SKM-1 (cell line): ENCODE results near the gene TNFAIP1.

ENCODE experiments used
- DNase-seq: peaks from one replicate; lab custom pipeline; 2025; ENCODE audit not compliant: unreplicated experiment; lab: John Stamatoyannopoulos, UW

Gene TNFAIP1

GRCh38 chr17:28345419-28346198 lies 10.0 kb downstream of the TNFAIP1 start:
- no peak for DNase-seq

GRCh38 chr17:28346199-28346580 lies 10.6 kb downstream of the TNFAIP1 start:
- no peak for DNase-seq

- DNase-seq, result no peak
Measured at GRCh38 chr17:28346746-28347246, 11.2 kb downstream of the TNFAIP1 start.

DNA sequence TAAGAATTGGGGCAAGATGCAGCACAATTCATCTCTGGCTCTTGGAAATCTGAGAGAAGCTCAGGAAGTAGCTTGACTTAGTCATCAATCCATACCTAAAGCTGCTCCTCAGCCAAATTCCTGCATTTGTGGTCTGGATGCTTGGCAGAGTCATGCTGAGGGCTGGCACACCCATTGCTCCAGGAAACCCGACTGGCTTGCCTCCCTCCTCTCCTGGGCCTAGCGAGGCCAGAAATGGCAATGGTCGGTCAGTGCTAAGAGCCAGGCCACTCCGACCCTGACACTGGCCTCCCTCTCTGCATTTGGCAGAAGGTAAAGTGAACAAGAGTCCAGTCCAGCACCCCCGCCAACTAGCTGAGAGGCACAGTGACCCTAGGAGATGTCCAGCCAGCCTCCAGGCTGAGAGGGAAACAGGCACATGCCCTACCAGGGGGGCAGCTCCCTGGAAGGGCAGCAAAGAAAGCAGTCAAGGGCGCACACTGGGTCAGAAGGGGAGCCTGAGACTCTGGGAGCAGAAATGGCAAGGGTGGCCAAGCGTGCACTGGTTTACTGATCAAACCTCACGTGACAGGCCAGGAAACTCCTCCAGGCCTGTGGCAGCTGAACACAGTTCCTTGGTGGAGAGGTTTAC lies 11.8 kb downstream of the TNFAIP1 start:
- no peak for DNase-seq

DNA sequence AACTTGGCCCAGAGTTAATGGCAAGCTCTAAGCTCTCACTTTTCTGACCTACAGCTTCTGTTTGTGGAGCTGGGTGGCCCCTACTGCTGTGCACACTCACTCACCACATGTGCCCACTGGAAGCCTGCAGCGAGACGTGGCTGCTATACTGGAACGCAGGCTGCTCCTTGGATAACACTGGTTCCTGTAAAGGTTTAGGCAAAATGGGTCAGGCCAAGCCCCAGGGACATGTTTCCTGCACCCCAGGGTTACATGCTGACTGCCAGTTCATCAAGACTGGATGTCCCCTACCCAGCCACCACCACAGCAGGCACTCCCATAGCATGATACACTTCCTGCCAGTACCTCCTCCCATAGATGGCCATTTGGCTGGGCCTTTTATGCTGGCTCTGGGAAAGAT lies 13.4 kb downstream of the TNFAIP1 start:
- no peak for DNase-seq

- DNase-seq, result no peak
Measured at GRCh38 chr17:28350271-28350670, 14.7 kb downstream of the TNFAIP1 start.

GRCh38 chr17:28357061-28357900 lies 21.7 kb downstream of the TNFAIP1 start, which contains the start of gene POLDIP2:
TSS of gene POLDIP2 (minus strand) at chr17:28357527. CDS start at chr17:28357448, 79 bp downstream.
- peak; percentile 91 for DNase-seq

GRCh38 chr17:28357901-28358197 lies 22.3 kb downstream of the TNFAIP1 start:
- no peak for DNase-seq

DNA sequence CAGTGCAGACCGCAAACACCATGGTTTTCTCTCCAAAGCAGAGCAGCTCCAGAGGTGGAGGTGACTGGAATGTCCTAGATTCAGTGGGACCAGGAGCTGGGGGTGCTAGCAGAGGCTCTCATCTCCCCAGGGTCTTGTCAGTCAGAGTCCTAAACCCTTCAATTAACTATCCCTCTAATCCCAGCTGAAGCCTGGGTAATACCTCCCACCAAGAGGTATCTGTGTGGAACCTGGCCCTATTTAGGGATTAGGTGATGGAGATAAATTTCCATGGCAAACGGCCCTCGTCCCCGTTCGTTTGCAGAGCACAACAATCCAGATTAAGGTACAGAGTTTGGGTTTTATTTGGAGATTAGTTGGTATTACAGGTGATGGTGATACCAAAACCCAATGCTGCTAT lies 27.6 kb downstream of the TNFAIP1 start:
- DNase-seq, result no peak

DNA sequence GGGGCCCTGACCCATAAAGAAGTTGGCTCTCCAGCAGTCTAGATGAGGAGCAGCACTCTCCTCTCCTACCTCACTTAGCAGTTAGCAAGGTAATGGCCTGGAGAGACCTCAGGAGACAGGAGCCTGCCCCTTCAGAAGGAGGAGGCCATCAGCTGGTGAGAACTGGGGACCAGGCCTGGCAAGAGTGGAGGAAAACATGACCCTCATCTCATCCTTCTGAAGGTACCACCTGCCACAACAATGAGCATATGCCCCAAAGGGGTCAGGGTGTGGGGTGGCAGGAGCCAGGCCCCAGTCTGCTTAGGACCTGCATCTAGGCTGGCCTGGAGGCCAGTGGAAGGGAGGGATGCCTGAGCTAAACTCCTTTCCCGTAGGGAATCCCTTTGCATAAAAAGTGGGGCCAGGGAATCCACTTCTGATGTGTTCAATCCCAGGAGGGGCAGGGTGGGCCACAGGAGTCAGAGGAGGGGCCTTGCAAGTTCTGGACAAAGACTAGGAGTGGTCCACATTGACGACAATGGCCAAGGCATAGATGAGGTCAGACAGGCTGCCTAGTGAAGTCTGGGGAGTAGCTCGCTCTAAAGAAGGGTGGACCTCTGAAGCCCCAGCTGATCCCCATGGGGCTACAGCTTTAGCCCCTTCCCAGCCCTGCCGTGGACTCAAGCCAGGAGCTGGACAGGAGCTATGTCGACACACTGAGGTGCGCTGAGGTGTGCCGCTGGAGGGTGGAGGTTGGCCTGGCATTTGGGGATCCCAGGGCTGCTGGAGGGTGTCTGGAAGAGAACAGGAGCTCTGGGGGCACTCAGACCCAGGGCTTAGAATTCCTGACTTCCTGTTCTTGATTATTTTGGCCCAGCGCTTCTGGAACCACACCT lies 28.5 kb downstream of the TNFAIP1 start:
- no peak for DNase-seq

DNA sequence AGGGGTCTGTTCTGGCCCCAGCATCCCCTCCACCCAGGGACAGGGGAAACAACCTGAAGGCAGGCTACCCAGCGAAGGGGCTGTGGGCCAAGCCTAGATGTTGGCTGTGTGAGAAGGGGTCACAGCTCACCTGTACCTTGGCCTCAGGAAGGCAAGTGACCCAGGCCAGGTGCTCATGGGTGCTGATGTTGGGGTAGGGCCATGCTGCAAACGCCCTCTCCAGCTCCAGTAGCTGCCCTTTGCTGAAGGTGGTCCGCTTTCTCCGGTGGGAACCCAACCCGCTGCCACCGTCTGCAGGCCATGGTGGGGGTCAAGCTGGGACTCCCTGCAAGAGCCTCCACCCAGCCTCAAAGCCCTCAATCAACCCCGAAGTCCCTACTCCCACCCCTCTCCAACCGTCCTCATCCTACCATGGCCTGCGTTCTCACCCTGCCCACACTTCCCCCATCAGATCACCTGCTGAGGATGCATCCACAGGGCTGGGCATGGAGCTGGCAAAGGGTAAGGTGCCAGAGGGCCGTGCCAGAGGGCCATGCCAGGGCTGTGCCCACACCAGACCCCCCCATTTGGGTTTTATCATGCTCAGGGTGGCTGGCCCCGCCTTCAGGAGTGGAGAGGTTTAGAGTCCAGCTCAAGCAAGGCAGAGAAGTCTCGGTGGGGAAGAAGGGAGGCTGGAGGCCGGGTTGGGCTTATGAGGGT lies 29.3 kb downstream of the TNFAIP1 start, which contains the start of gene SEBOX:
Gene SEBOX, minus strand, starts transcription at position 535 of the 699 bp plus-strand sequence. Its CDS starts 48 bp downstream, at position 487.
- DNase-seq, result no peak

GRCh38 chr17:28365487-28365886 lies 29.9 kb downstream of the TNFAIP1 start:
- DNase-seq, result no peak

DNA sequence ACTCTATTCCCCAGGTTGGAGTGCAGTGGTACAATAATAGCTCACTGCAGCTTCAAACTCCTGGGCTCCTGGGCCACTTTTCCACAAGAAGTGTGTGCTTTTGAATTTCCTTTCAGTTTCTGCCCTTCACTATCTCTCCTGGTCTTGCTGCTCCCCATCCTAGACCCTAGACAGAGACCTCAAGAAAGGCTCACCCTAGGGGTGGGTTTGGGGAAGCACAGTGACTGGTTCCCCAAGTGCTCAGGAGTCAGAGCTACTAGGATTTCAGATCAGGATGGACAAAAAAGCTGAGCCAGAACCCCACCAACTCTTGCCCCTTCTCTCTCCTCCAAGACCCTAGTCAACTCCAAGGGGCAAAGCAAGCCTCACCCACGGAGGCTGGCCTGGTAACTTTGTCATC lies 31.0 kb downstream of the TNFAIP1 start:
- DNase-seq, result no peak

GRCh38 chr17:28367641-28368305 lies 32.2 kb downstream of the TNFAIP1 start:
- no peak for DNase-seq

- no peak for DNase-seq
Measured at GRCh38 chr17:28368306-28368831, 32.8 kb downstream of the TNFAIP1 start.

DNA sequence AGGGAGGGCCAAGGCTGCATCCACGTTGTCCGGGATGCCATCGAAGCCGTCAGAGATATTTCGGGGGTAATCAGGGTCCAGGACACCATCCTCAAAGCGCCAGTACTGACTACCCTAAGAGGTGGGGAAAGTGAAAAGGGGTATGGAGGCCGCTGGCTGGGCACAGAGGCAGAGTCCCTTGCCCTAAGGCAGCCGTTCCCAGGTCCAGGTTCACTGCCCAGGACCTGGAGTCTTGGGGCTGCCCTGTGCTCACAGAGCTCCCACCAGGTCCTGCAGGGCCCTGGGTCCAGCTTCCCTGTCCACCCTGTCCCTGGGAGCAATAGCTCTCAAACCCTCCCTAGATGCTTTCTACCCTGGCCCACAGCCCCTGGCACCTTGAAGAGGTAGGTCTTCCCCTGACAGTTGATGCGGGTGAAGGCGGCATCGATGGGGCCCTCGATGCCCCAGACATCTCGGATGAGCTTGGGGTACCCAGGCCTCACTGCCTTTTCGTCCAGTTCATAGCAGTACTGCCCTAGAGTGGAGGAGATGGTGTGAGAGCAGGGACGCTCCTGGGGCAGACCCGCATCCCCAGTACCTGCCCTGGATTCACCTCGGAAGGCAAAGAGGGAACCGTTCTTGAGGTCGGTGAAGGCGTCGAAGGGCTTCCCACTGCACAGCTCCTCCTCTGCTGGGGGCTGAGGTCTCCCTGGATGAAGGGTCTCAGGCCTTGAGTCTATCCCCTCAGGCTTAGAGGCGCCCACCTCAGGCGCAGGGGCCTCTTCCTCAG lies 33.5 kb downstream of the TNFAIP1 start:
- no peak for DNase-seq

- DNase-seq, result no peak
Measured at GRCh38 chr17:28369684-28370034, 34.1 kb downstream of the TNFAIP1 start.

- peak; percentile 15 for DNase-seq
Measured at GRCh38 chr17:28370035-28370743, 34.6 kb downstream of the TNFAIP1 start, which contains the start of gene VTN. TSS of gene VTN (minus strand) at chr17:28370307. CDS start at chr17:28370203, 104 bp downstream.
